RWPE2 (cell line): ENCODE results near the gene FAM32A.
"Not testable (repeated sequence)": the region's sequence is repeated elsewhere in the genome, so short reads cannot be mapped to it uniquely, and the experiment has no call there.

ENCODE experiments used
- ATAC-seq: fragments of 200-7000 bp; cut with Tn5 transposase; 3 replicates; pipeline ENCODE4 v1.9.1; 2021; ENCODE audit warnings: low read depth
- DNase-seq: peaks from one replicate; pipeline ENCODE4 v3.0.0-alpha.2; 2020; ENCODE audit warnings: low spot score
- H3K27ac ChIP-seq: fragments of 450-650 bp; 2 replicates; pipeline ENCODE4 v1.5.1; 2017; ENCODE audit warnings: mild to moderate bottlenecking; ENCODE audit not compliant: poor library complexity, severe bottlenecking
- H3K27me3 ChIP-seq: fragments of 250-450 bp; sonication (Bioruptor Pico); 2 replicates; pipeline ENCODE4 v1.5.1; 2021; ENCODE audit warnings: mild to moderate bottlenecking, moderate library complexity; ENCODE audit not compliant: insufficient read depth, poor library complexity, severe bottlenecking
- H3K36me3 ChIP-seq: fragments of 250-450 bp; sonication (Bioruptor Pico); 2 replicates; pipeline ENCODE4 v1.5.1; 2020; ENCODE audit warnings: low read depth, mild to moderate bottlenecking, moderate library complexity
- H3K4me1 ChIP-seq: fragments of 250-450 bp; sonication (Bioruptor Pico); 2 replicates; pipeline ENCODE4 v1.5.1; 2021; ENCODE audit warnings: mild to moderate bottlenecking, moderate library complexity; ENCODE audit not compliant: insufficient read depth, poor library complexity, severe bottlenecking
- H3K4me3 ChIP-seq: fragments of 250-450 bp; sonication (Bioruptor Pico); 2 replicates; pipeline ENCODE4 v1.5.1; 2021; ENCODE audit warnings: mild to moderate bottlenecking, moderate library complexity; ENCODE audit not compliant: severe bottlenecking
- H3K9me3 ChIP-seq: fragments of 250-450 bp; sonication (Bioruptor Pico); 2 replicates; pipeline ENCODE4 v1.5.1; 2021; ENCODE audit warnings: mild to moderate bottlenecking, moderate library complexity; ENCODE audit not compliant: severe bottlenecking
- CTCF ChIP-seq: fragments of 450-650 bp; IDR thresholded peaks from one replicate; pipeline ENCODE4 v1.5.1; 2017; ENCODE audit warnings: mild to moderate bottlenecking, moderate library complexity; ENCODE audit not compliant: poor library complexity, severe bottlenecking

FAM32A gene

GRCh38 chr19:16170134-16170533 lies 15.1 kb upstream of the FAM32A start:
- no peak overlapping the region for H3K27ac ChIP-seq
- H3K4me3 ChIP-seq = no peak overlapping the region
- DNase-seq (no peak), ATAC-seq (no peak)
- no peaks in the 10 kb centered on the region for H3K27me3 ChIP-seq
- no peaks in the 10 kb centered on the region for H3K9me3 ChIP-seq
- TF ChIP-seq CTCF = no peak
- H3K36me3 ChIP-seq = no peaks in the 10 kb centered on the region
- peaks cover 7% of the 10 kb centered on the region for H3K4me1 ChIP-seq

- ATAC-seq (no peak), DNase-seq (no peak)
- Histone ChIP-seq H3K4me1 (peaks cover 13% of the 10 kb centered on the region), H3K4me3 (no peak overlapping the region), H3K36me3 (no peaks in the 10 kb centered on the region), H3K9me3 (no peaks in the 10 kb centered on the region), H3K27me3 (no peaks in the 10 kb centered on the region), H3K27ac (no peak overlapping the region)
- TF ChIP-seq CTCF = no peak
These were observed 9.3 kb upstream of the FAM32A start for GRCh38 chr19:16175954-16176353.

- DNase-seq, H3K36me3 ChIP-seq, H3K27me3 ChIP-seq, H3K9me3 ChIP-seq, ATAC-seq, H3K4me3 ChIP-seq, H3K27ac ChIP-seq, H3K4me1 ChIP-seq: not testable (repeated sequence)
These were observed 6.3 kb upstream of the FAM32A start for GRCh38 chr19:16178866-16179265.

GRCh38 chr19:16180611-16181010 lies 4.6 kb upstream of the FAM32A start:
- no peak overlapping the region for H3K4me3 ChIP-seq
- TF ChIP-seq CTCF = no peak
- peaks cover 8% of the 10 kb centered on the region for H3K4me1 ChIP-seq
- no peaks in the 10 kb centered on the region for H3K9me3 ChIP-seq
- no peaks in the 10 kb centered on the region for H3K27me3 ChIP-seq
- ATAC-seq (peak; percentile 72), DNase-seq (no peak)
- H3K27ac ChIP-seq = peak overlapping the region; percentile 25
- H3K36me3 ChIP-seq = no peaks in the 10 kb centered on the region

- DNase-seq (no peak), ATAC-seq (no peak)
- Histone ChIP-seq H3K27me3 (no peaks in the 10 kb centered on the region), H3K36me3 (peaks cover 27% of the 10 kb centered on the region), H3K4me1 (peaks cover 12% of the 10 kb centered on the region), H3K4me3 (peak overlapping the region; percentile 91), H3K9me3 (no peaks in the 10 kb centered on the region), H3K27ac (no peak overlapping the region)
- no peak for TF ChIP-seq CTCF
These were observed 516 bp upstream of the FAM32A start for GRCh38 chr19:16184665-16185122.
